ENCODE results near the gene RBMS3.
"Not testable (repeated sequence)": the region's sequence is repeated elsewhere in the genome, so short reads cannot be mapped to it uniquely, and the experiment has no call there.

The RBMS3 gene

DNA sequence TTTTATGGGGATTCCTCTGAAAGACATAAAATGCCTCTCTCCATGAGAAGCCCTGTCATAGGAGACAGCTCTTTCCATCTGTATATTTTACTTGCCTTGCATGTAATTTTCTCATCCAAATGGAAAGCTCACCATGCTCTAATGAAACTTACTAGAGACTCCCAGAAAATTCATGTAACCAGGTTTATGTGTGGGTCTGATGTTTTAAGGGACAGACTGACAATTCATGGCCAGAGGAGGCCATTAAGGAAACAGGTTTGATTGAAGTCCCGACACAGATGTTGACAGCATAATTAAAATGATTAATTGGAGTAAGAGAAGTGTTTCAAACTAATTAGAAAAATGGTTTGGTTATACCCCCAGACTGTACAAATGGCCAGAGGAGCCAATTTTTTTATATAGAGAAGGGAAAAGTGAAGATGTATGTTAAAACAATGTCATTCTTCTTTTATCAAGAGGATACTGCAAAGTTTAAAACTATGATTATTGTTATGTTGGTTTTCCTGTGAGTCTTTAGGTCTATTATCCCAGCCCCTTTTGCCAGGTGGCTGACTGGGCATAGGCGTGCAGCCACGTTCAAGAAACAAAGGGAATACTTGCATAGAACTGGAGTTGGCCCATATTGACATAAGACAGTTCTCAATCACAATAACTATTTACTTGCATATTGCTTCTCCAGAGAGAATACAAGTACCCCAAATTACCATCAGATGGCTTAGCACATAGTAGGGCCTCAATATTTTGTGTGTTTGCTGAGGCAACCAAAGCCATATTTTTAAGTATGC lies 64.8 kb downstream of the RBMS3 start:
- no peak for DNase-seq

DNA sequence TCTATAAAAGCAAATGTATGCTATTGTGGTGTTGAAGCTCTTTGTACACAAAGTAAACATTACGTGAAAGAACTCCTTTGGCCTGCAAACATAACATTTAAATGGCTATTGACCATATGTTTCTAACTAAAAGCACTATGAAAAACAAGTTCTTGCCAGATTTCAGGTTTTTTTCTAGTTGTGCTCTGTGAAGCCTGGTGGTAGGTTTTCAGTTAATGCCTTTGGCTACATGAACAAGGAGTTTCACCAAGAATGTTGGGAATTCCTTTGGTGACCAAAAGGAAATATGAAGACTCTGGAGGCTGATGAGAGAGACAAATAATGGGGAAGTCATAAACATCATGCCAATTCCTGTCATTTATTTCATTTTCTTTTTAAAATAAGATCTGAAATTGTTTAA lies 66.0 kb downstream of the RBMS3 start:
- DNase-seq, result no peak

GRCh38 chr3:29347412-29347811 lies 66.5 kb downstream of the RBMS3 start:
- DNase-seq, result no peak

DNA sequence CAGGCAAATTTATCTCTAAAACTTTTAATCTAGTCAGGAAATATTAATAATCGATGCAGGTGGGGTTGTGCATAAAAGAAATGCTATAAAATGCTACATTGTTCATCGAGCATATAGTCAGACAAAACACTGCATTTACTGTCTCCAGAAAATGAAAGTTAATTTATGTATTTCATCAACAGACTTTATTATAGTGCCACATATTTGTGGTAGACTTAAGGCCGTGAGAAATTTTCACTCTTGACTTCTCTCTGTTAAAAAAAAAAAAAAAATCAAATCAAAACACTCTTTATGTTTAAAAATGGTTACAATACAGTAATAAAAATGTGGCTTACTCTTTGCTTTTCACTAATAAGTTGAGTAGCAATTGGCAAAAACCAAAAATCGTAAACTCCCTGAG lies 67.4 kb downstream of the RBMS3 start:
- DNase-seq, result no peak

DNA sequence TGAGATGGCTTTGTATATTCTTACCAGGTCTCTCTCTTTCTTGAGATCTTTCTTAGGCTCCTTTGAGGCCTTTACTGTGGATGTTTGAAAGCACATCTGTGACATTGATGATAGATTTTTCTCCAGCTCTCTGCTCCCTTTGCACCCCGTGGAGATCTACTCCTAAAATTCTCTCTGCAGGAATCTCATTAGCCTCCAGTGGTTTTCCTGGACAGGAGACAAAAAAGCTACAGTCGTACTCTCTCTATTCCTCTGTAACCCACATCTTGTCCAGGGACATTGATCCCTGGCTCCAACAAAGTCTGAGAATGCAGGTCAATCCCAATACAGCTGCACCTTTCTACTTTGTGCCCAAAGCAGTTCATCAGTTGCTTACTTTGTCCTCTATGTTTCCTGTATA lies 68.2 kb downstream of the RBMS3 start:
- no peak for DNase-seq

GRCh38 chr3:29353807-29354206 lies 72.9 kb downstream of the RBMS3 start:
- DNase-seq, result no peak

DNA sequence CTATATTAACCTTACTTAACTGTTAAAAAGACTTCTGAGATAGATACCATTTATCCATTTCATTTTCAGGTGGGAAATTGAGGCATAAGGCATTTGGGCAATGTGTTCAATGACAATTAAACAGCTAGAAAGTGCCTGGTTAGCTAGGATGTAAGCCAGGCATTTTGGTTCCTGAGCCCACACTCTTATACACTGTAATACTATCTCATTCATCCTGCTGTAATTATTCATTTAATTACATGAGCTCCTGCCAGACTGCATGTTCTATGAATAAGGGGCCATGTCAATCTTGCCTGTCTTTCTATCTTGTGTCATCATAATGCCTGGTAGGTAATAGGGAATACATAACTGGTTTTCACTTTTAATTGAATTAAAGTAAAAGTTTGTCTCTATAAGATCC lies 74.0 kb downstream of the RBMS3 start:
- DNase-seq, result no peak

DNA sequence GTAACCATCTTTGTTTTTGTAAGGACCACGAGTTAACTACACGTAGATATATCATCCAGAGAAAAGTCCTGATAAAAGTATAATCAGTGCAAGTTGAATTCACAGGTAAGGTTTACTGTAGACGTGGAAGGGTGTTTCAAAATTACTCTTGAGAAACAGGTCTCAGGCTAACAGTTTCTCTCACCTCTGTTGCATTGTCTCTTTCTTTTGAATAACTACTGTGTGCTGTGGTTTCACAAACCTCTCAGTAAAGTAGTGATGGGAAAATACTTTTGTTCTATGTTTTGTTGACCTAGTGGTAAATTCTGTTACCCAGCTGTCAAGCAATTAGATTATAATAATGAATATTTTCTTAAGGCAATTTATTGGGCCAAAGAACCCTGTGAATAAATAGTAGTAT lies 75.2 kb downstream of the RBMS3 start:
- no peak for DNase-seq

- not testable (repeated sequence) for DNase-seq
Measured at GRCh38 chr3:29360289-29360688, 79.4 kb downstream of the RBMS3 start.

DNA sequence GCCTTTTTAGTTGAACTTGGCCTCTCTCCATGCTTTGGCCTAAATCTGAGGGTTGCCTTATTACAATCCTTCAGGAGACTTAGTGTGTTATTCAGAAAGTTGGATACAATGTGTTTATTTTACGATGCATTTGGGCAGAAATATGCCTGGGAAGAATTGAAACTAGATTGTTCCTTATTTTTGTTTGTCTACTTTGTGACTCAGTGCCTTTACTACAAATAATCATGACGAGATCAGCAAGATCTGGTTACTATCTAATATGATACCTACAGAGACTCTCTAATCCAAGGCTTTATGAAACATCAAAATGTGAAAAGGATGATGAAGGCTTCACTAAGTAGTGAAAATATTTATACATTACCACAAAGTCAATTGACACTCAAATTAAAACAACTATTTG lies 82.2 kb downstream of the RBMS3 start:
- DNase-seq, result no peak

DNA sequence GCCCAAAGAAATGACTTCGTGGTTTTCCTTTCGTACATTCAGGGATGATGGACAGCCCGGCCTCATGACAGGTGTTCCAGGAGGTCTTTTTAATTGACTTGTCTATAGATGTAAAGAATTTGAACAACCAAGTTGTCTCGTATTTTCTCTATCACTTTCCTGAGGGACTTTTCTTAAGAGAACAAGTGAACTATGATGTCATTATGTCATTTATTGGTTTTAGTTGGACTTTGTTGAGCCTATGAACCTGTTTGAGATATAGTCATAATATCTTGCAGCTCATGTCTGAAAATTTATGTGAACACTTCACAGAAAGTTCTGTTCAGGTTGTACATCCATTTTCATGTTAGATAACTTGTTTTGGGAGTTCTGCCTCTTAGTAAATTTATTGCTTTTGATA lies 89.2 kb downstream of the RBMS3 start:
- DNase-seq, result no peak

DNA sequence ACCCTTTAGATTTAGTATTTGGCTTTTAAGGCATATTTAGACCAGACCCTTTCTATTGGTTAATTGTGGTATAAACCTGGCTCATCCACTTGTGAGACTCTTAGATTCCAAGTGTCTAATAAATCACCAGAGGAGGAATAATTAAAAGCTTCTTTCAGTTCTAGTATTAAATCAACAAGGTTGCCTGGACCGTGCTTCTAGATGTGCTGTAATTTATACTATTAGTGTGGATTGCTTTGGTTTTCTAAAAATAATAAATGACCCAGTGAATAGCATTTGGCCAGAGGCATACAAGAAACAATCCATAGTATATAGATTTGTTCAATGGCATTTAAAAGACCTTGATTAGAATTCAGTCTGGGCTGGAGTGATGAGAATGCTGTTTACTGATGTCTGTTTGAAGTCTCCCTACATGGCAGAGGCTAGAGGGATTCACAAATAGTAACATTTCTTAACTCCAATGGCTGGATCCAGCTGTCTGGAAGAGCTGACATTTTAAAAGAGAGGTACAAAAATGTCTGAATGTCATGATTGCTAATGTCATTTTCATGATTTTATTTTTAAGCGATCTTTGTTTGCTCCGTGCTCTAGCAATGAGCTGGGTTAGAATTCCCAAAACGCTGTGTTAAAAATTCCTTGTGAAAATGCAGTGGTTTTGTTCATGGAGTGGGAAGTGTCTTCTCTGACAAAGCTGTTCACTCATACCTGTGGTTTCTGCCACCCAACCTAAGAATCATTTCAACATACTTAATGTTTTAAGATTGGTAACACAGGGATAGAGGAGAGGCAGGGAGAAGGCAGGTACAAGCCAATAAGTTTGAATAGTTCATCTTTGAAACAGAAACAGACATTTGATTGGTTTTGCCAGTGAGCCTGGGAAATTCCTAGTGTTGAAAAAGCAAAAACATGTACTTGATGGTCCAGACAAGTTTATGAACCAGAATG lies 89.9 kb downstream of the RBMS3 start:
- no peak for DNase-seq

DNA sequence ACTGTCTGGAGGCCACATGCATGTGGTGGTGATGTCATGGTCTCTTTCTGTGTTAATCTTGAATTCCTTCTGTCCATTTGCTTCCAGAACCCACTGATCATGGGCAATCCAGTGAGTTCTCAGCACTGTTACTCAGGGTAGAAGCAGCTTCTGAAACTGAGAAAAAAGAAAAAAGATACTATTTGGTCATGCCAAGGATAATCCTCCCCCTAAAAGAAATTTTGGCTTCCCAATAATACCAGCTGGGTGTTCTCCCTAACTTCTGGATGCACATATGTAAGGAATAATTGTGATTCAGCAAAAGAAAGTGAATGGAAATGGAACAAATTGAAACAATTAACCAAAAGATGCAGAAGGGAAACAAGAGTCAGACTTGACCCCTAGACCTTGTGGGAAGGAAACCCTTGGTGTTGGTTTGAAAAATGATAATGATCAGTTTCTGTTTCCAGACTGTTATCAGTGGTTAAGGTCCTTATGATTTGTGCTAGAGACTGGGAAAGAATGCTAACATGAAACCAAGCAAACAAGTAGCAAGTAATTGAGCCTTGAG lies 92.3 kb downstream of the RBMS3 start:
- DNase-seq, result no peak

DNA sequence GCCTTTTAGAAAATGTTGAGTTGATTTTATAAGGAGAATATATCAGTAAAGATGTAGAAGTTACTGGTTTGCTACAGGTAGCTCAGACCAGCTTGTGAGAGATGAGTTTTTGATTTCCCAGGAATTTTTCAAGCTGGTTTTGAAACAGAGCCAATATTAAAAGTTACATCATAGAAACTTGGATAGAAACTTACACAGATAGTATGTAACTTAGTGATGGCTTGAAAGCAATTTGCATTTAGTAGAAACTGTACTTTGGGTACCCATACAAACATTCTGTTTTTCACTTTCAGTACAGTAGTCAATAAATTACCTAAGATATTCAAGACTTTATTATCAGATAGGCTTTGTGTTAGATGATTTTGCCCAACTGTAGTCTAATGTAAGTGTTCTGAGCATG lies 93.4 kb downstream of the RBMS3 start:
- DNase-seq, result no peak

- DNase-seq, result no peak
Measured at GRCh38 chr3:29379097-29379496, 98.2 kb downstream of the RBMS3 start.

GRCh38 chr3:29381595-29381994 lies 100.7 kb downstream of the RBMS3 start:
- DNase-seq, result no peak

GRCh38 chr3:29382409-29382808 lies 101.5 kb downstream of the RBMS3 start:
- DNase-seq, result no peak

- DNase-seq, result no peak
Measured at GRCh38 chr3:29382845-29383244, 102.0 kb downstream of the RBMS3 start.

DNA sequence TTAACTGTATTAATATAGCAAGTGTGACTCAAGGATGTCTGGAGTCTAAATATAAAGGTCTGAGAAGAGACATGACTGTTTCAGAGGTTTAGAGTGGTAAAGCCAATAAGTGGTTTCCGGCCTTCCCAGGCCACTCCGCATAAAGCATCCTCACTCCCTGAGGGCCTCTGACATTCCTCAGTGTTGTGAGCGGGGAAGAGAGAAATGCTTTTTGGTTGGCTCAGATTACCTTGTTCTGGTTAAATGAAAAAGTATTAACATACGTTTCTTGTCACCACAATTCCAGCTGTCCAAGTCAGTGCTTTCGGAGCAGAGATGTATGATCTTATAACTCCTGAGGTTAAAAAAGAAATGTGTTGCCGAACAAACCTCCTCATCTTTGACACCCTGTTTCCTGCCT lies 103.8 kb downstream of the RBMS3 start:
- DNase-seq, result peak; percentile 72

GRCh38 chr3:29385046-29385830 lies 104.4 kb downstream of the RBMS3 start:
- DNase-seq, result peak; percentile 33

- no peak for DNase-seq
Measured at GRCh38 chr3:29389362-29389761, 108.5 kb downstream of the RBMS3 start.

- no peak for DNase-seq
Measured at GRCh38 chr3:29392625-29393388, 111.9 kb downstream of the RBMS3 start.
